T-cell (primary cell): ENCODE measurements around the gene UBAC2. TPM values are rescaled to one million over a fixed set of nuclear protein-coding genes. Genes with fewer than 3 reads are reported as not detected.
A peak's percentile ranks its signal among the peaks of the same experiment; 100 is the strongest.
"Not testable (repeated sequence)": the region's sequence is repeated elsewhere in the genome, so short reads cannot be mapped to it uniquely, and the experiment has no call there.

Source experiments
- ATAC-seq, 4 experiments: fragments of 200-7000 bp in 3 of 4; fragments of 150-1000 bp in 1 of 4; cut with Tn5 transposase; replicated peaks in 1 of 4; 1 replicate in 3 of 4; 2 replicates in 1 of 4; pipeline ENCODE4 v1.10.0; 2021; ENCODE audit warnings: moderate library complexity in 3 of 4, mild to moderate bottlenecking in 2 of 4, moderate number of reproducible peaks in 1 of 4
- CTCF ChIA-PET, 2 donors: fragments of 300-600 bp; sonication (Branson Sonifier 250); formaldehyde crosslinking; loops; one replicate each; lab custom pipeline; 2022; ENCODE audit warnings: antibody characterized with exemption in 2 of 2; lab: Charles Lee
- POLR2A ChIA-PET, 2 donors: fragments of 300-600 bp; sonication (Branson Sonifier 250); formaldehyde crosslinking; loops; one replicate each; lab custom pipeline; 2022; ENCODE audit warnings: antibody characterized with exemption in 2 of 2; lab: Charles Lee
- DNase-seq, 35 experiments: peaks; one replicate each; pipeline versions ENCODE4 v3.0.0 to v3.0.0-alpha.2; 2013 to 2023
- H3K27ac ChIP-seq: one replicate; pipeline ENCODE4 v1.5.1; 2013; ENCODE audit warnings: low read length
- H3K27me3 ChIP-seq, 2 experiments: replicated peaks in 1 of 2; 1 replicate in 1 of 2; 2 replicates in 1 of 2; pipeline versions ENCODE4 v1.6.1 to v1.7.0; 2013; ENCODE audit warnings: low read length in 1 of 2, mixed read lengths in 1 of 2; ENCODE audit not compliant: control insufficient read depth in 2 of 2, insufficient read depth in 2 of 2; ENCODE audit errors: extremely low read depth in 1 of 2
- H3K36me3 ChIP-seq, 2 donors: 1 replicate in 1 of 2; 2 replicates in 1 of 2; pipeline versions ENCODE4 v1.6.1 to v1.7.0; 2013; ENCODE audit warnings: low read length in 1 of 2; ENCODE audit not compliant: control insufficient read depth in 2 of 2, insufficient read depth in 1 of 2; ENCODE audit errors: extremely low read depth in 1 of 2
- H3K4me1 ChIP-seq, 2 experiments: 1 replicate in 1 of 2; 2 replicates in 1 of 2; pipeline versions ENCODE4 v1.6.1 to v1.7.0; 2013; ENCODE audit warnings: low read length in 2 of 2, mixed read lengths in 1 of 2; ENCODE audit not compliant: insufficient read depth in 2 of 2, control insufficient read depth in 1 of 2; ENCODE audit errors: extremely low read depth in 1 of 2
- H3K4me3 ChIP-seq, 2 donors: 1 replicate in 1 of 2; 2 replicates in 1 of 2; pipeline versions ENCODE4 v1.5.1 to v1.7.0; 2013; ENCODE audit warnings: mild to moderate bottlenecking in 2 of 2, low read length in 1 of 2, moderate library complexity in 1 of 2; ENCODE audit not compliant: control insufficient read depth in 1 of 2; ENCODE audit errors: extremely low read depth in 1 of 2
- H3K9me3 ChIP-seq: 2 replicates; pipeline ENCODE4 v1.7.0; 2013
- H3K27ac Mint-ChIP-seq, 2 donors: one replicate each; pipeline ENCODE4 v1.8.0; 2020 to 2021; ENCODE audit warnings: mild to moderate bottlenecking in 2 of 2, mixed read lengths in 2 of 2
- H3K27me3 Mint-ChIP-seq, 2 donors: one replicate each; pipeline ENCODE4 v1.8.0; 2021 to 2022; ENCODE audit warnings: mixed read lengths in 2 of 2
- H3K36me3 Mint-ChIP-seq: one replicate; pipeline ENCODE4 v1.8.0; 2021; ENCODE audit warnings: mixed read lengths
- H3K4me1 Mint-ChIP-seq, 3 donors: one replicate each; pipeline ENCODE4 v1.8.0; 2020 to 2022; ENCODE audit warnings: mixed read lengths in 3 of 3, mild to moderate bottlenecking in 1 of 3
- H3K4me3 Mint-ChIP-seq, 3 donors: one replicate each; pipeline ENCODE4 v1.8.0; 2020 to 2022; ENCODE audit warnings: mild to moderate bottlenecking in 3 of 3, mixed read lengths in 3 of 3, moderate library complexity in 3 of 3
- H3K9me3 Mint-ChIP-seq, 3 donors: one replicate each; pipeline ENCODE4 v1.8.0; 2020 to 2022; ENCODE audit warnings: mixed read lengths in 3 of 3
- WGBS: methylation state at CpG from one replicate; pipeline ENCODE4 v1.1.5; 2013; ENCODE audit warnings: missing lambda C conversion rate; ENCODE audit not compliant: insufficient coverage; 5-methylcytosine and 5-hydroxymethylcytosine counted together
- total RNA-seq, 35 experiments: library from RNA in 6 of 35; stranded (reverse) in 6 of 35; fragments of 120-200 nt in 1 of 35; gene quantifications; one replicate each; pipeline versions ENCODE4 v1.2.1 to v1.2.4 and lab custom pipeline; 2013 to 2026

UBAC2 gene
- total RNA-seq, 5 donors from 2014 or later (not counting 1 experiment from before 2014, with no cell fraction given): 83.3 to 99.3 (median 84.9) TPM

- no peak overlapping the region for H3K27ac ChIP-seq
- H3K9me3 Mint-ChIP-seq: no peaks in the 10 kb centered on the region
- peak overlapping the region; percentile 26 to 83 for H3K27ac Mint-ChIP-seq
- no peaks in the 10 kb centered on the region for H3K27me3 Mint-ChIP-seq
- 95% methylated on average over 3 of the region's 7 CpGs for WGBS
- no peaks in the 10 kb centered on the region for H3K9me3 ChIP-seq
- DNase-seq (peak in 1 of 35 experiments; percentile 7), ATAC-seq (no peak)
- ChIA-PET POLR2A (interaction anchor here (0.5 to 0.8 kb wide), 3 partner anchors 11 to 202 kb away, joined by 3 to 6 read pairs (median 4); no protein-coding TSS in a partner anchor), CTCF (interaction anchor here (0.7 to 1.0 kb wide), 3 partner anchors 59 to 81 kb away, joined by 3 read pairs; no protein-coding TSS in a partner anchor)
- peaks cover 46% of the 10 kb centered on the region for H3K36me3 Mint-ChIP-seq
- no peak overlapping the region for H3K4me3 ChIP-seq
- peaks cover 93 to 97% (median 96%) of the 10 kb centered on the region in 3 donors for H3K4me1 Mint-ChIP-seq
- H3K4me3 Mint-ChIP-seq: peak overlapping the region in 1 of 3 donors; percentile 85
- peaks cover 49 to 66% of the 10 kb centered on the region in 2 experiments for H3K4me1 ChIP-seq
- H3K36me3 ChIP-seq: peaks cover 0 to 34% of the 10 kb centered on the region in 2 donors
- no peaks in the 10 kb centered on the region for H3K27me3 ChIP-seq
Observed at GRCh38 chr13:99207511-99207910, 6.9 kb downstream of the UBAC2 start.

GRCh38 chr13:99208185-99208584 is 7.5 kb downstream of the UBAC2 start:
- H3K27me3 ChIP-seq: no peaks in the 10 kb centered on the region
- Mint-ChIP-seq H3K4me3 (peak overlapping the region in 1 of 3 donors; percentile 27), H3K9me3 (no peaks in the 10 kb centered on the region), H3K27me3 (no peaks in the 10 kb centered on the region), H3K4me1 (peaks cover 92 to 94% (median 94%) of the 10 kb centered on the region in 3 donors), H3K36me3 (peaks cover 48% of the 10 kb centered on the region), H3K27ac (peak overlapping the region; percentile 68 to 83)
- no peak overlapping the region for H3K27ac ChIP-seq
- ChIA-PET CTCF (interaction anchor here in 1 of 2 donors (0.7 kb wide), 1 partner anchor 58 kb away, joined by 3 read pairs; no protein-coding TSS in a partner anchor), POLR2A (no interaction called here)
- H3K36me3 ChIP-seq: peaks cover 0 to 34% of the 10 kb centered on the region in 2 donors
- H3K4me1 ChIP-seq: peaks cover 50 to 62% of the 10 kb centered on the region in 2 experiments
- ATAC-seq: no peak
- WGBS: no CpG with 5 or more reads among the region's 3 CpGs
- peak in 1 of 35 experiments; percentile 14 for DNase-seq
- H3K4me3 ChIP-seq: no peak overlapping the region
- H3K9me3 ChIP-seq: no peaks in the 10 kb centered on the region

- no peaks in the 10 kb centered on the region for H3K9me3 ChIP-seq
- H3K36me3 ChIP-seq: peaks cover 0 to 31% of the 10 kb centered on the region in 2 donors
- ChIA-PET CTCF (interaction anchor here in 1 of 2 donors (1.0 kb wide), 1 partner anchor 21 kb away, joined by 3 read pairs; no protein-coding TSS in a partner anchor), POLR2A (no interaction called here)
- H3K27me3 ChIP-seq: no peaks in the 10 kb centered on the region
- Mint-ChIP-seq H3K27ac (peak overlapping the region; percentile 68 to 83), H3K36me3 (peaks cover 44% of the 10 kb centered on the region), H3K27me3 (no peaks in the 10 kb centered on the region), H3K4me1 (peaks cover 88 to 90% (median 88%) of the 10 kb centered on the region in 3 donors), H3K9me3 (no peaks in the 10 kb centered on the region), H3K4me3 (peak overlapping the region in 1 of 3 donors; percentile 27)
- no peak overlapping the region for H3K4me3 ChIP-seq
- ATAC-seq (no peak), DNase-seq (peak in 1 of 35 experiments; percentile 1)
- H3K4me1 ChIP-seq: peaks cover 42 to 62% of the 10 kb centered on the region in 2 experiments
- peak overlapping the region; percentile 28 for H3K27ac ChIP-seq
- 95% methylated on average over 5 of the region's 8 CpGs for WGBS
Observed at GRCh38 chr13:99208845-99209527, 8.3 kb downstream of the UBAC2 start.

- Histone ChIP-seq H3K4me1 (peaks cover 45 to 59% of the 10 kb centered on the region in 2 experiments), H3K36me3 (peaks cover 0 to 31% of the 10 kb centered on the region in 2 donors)
- WGBS: 100% methylated on average over 1 of the region's 9 CpGs
- H3K27me3 ChIP-seq, H3K4me3 ChIP-seq, CTCF ChIA-PET, H3K4me3 Mint-ChIP-seq, H3K9me3 Mint-ChIP-seq, H3K27ac ChIP-seq, H3K27me3 Mint-ChIP-seq, ATAC-seq, H3K9me3 ChIP-seq: not testable (repeated sequence)
- Mint-ChIP-seq H3K36me3 (peaks cover 41% of the 10 kb centered on the region), H3K27ac (peak overlapping the region; percentile 15 to 76), H3K4me1 (peaks cover 88 to 90% (median 88%) of the 10 kb centered on the region in 3 donors)
- DNase-seq: peak in 1 of 35 experiments; percentile 9
- POLR2A ChIA-PET: interaction anchor here in 1 of 2 donors (0.7 kb wide), 2 partner anchors 166 to 343 kb away, joined by 5 to 14 read pairs; no protein-coding TSS in a partner anchor
Observed at GRCh38 chr13:99210627-99211026, 10.0 kb downstream of the UBAC2 start.

- Mint-ChIP-seq H3K4me1 (peaks cover 82 to 88% (median 86%) of the 10 kb centered on the region in 3 donors), H3K4me3 (peak overlapping the region in 1 of 3 donors; percentile 0), H3K27me3 (no peaks in the 10 kb centered on the region), H3K9me3 (no peaks in the 10 kb centered on the region), H3K27ac (peak overlapping the region; percentile 76), H3K36me3 (peaks cover 34% of the 10 kb centered on the region)
- ATAC-seq: no peak
- no peak overlapping the region for H3K27ac ChIP-seq
- H3K4me3 ChIP-seq: no peak overlapping the region
- CTCF ChIA-PET: interaction anchor here in 1 of 2 donors (1.0 kb wide), 1 partner anchor 10 kb away, joined by 6 read pairs; no protein-coding TSS in a partner anchor
- no peaks in the 10 kb centered on the region for H3K9me3 ChIP-seq
- POLR2A ChIA-PET: no interaction called here
- no peaks in the 10 kb centered on the region for H3K27me3 ChIP-seq
- no CpG with 5 or more reads among the region's 5 CpGs for WGBS
- peaks cover 45 to 59% of the 10 kb centered on the region in 2 experiments for H3K4me1 ChIP-seq
- peaks cover 0 to 22% of the 10 kb centered on the region in 2 donors for H3K36me3 ChIP-seq
- no peak for DNase-seq
Observed at GRCh38 chr13:99211421-99212035, 10.9 kb downstream of the UBAC2 start.

- Histone ChIP-seq H3K4me1 (peaks cover 53 to 65% of the 10 kb centered on the region in 2 experiments), H3K27me3 (no peaks in the 10 kb centered on the region), H3K4me3 (peak overlapping the region; percentile 47 to 54), H3K27ac (peak overlapping the region; percentile 83), H3K9me3 (no peaks in the 10 kb centered on the region), H3K36me3 (peaks cover 0 to 7% of the 10 kb centered on the region in 2 donors)
- POLR2A ChIA-PET: interaction anchor here (0.6 to 1.2 kb wide), 6 partner anchors 8 to 60 kb away, joined by 3 to 7 read pairs (median 3); partner anchors contain the start of gene GPR18 (in 1 of the 2)
- no peaks in the 10 kb centered on the region for H3K9me3 Mint-ChIP-seq
- peak overlapping the region; percentile 90 to 93 (median 90) for H3K4me3 Mint-ChIP-seq
- DNase-seq: peak in 12 of 35 experiments; percentile 12 to 51 (median 34)
- 5% methylated on average over 3 of the region's 7 CpGs for WGBS
- peak overlapping the region; percentile 98 to 99 for H3K27ac Mint-ChIP-seq
- H3K36me3 Mint-ChIP-seq: peaks cover 22% of the 10 kb centered on the region
- CTCF ChIA-PET: interaction anchor here (1.0 to 1.6 kb wide), 5 partner anchors 9 to 55 kb away, joined by 3 to 7 read pairs (median 6); partner anchors contain the start of genes GPR18 (in 1 of the 2) and UBAC2 (in 1 of the 2)
- peak in 2 of 4 experiments; percentile 9 to 19 for ATAC-seq
- no peaks in the 10 kb centered on the region for H3K27me3 Mint-ChIP-seq
- H3K4me1 Mint-ChIP-seq: peaks cover 82 to 85% (median 84%) of the 10 kb centered on the region in 3 donors
Observed at GRCh38 chr13:99214232-99214631, 13.6 kb downstream of the UBAC2 start.
